HG03378 (cell line): ENCODE data around the gene VCPKMT.
A peak's percentile ranks its signal among the peaks of the same experiment; 100 is the strongest.
"Not testable (repeated sequence)": the region's sequence is repeated elsewhere in the genome, so short reads cannot be mapped to it uniquely, and the experiment has no call there.

ENCODE experiments used
- ATAC-seq: cut with Tn5 transposase; IDR thresholded peaks from one replicate; pipeline ENCODE4 v1.9.1; 2021; ENCODE audit warnings: mild to moderate bottlenecking, moderate library complexity; ENCODE audit not compliant: unreplicated experiment

VCPKMT gene

GRCh38 chr14:50093496-50093895 lies 22.9 kb downstream of the VCPKMT start:
- ATAC-seq = no peak

- ATAC-seq = no peak
These were observed 24.3 kb downstream of the VCPKMT start for GRCh38 chr14:50092006-50092555.

GRCh38 chr14:50091240-50091913 lies 25.0 kb downstream of the VCPKMT start:
- no peak for ATAC-seq

- no peak for ATAC-seq
These were observed 27.2 kb downstream of the VCPKMT start for GRCh38 chr14:50089208-50089607.

GRCh38 chr14:50088731-50089130 lies 27.6 kb downstream of the VCPKMT start:
- no peak for ATAC-seq

GRCh38 chr14:50088117-50088515 lies 28.3 kb downstream of the VCPKMT start:
- ATAC-seq = no peak

- ATAC-seq = no peak
These were observed 28.8 kb downstream of the VCPKMT start for GRCh38 chr14:50087341-50088116.

- ATAC-seq = no peak
These were observed 30.1 kb downstream of the VCPKMT start for GRCh38 chr14:50086321-50086711.

GRCh38 chr14:50085570-50086320 lies 30.6 kb downstream of the VCPKMT start:
- ATAC-seq = peak; percentile 51

- ATAC-seq = no peak
These were observed 31.7 kb downstream of the VCPKMT start for GRCh38 chr14:50084666-50085065.

GRCh38 chr14:50083467-50084337 lies 32.7 kb downstream of the VCPKMT start:
- peak; percentile 38 for ATAC-seq

GRCh38 chr14:50082784-50083466 lies 33.4 kb downstream of the VCPKMT start:
- peak; percentile 66 for ATAC-seq

GRCh38 chr14:50082308-50082742 lies 34.0 kb downstream of the VCPKMT start:
- ATAC-seq = no peak

GRCh38 chr14:50079103-50079502 lies 37.3 kb downstream of the VCPKMT start:
- ATAC-seq = not testable (repeated sequence)

GRCh38 chr14:50073663-50074062 lies 42.7 kb downstream of the VCPKMT start:
- not testable (repeated sequence) for ATAC-seq

GRCh38 chr14:50072395-50072794 lies 44.0 kb downstream of the VCPKMT start:
- no peak for ATAC-seq

- ATAC-seq = no peak
These were observed 45.4 kb downstream of the VCPKMT start for GRCh38 chr14:50070840-50071548.

- ATAC-seq = no peak
These were observed 46.1 kb downstream of the VCPKMT start for GRCh38 chr14:50070230-50070629.

- ATAC-seq = no peak
These were observed 47.0 kb downstream of the VCPKMT start for GRCh38 chr14:50069325-50069724.
